Activated T-helper 2 cell treated with anti-CD3 and anti-CD28 coated beads, Interferon-gamma antibody, Interleukin-2, Interleukin-4, amounts not matched to agents 10 μg/mL and 5 μg/mL and 100 μg/mL, durations not matched to agents 14 hours and 24 hours and 36 hours (primary cell): Measurements from ENCODE around the gene PAX7. TPM values are rescaled to one million over a fixed set of nuclear protein-coding genes. Genes with fewer than 3 reads are reported as not detected.
"Not testable (repeated sequence)": the region's sequence is repeated elsewhere in the genome, so short reads cannot be mapped to it uniquely, and the experiment has no call there.

Experiments
- DNase-seq: peaks from one replicate; pipeline ENCODE4 v3.0.0; 2021; ENCODE audit warnings: low spot score
- H3K27ac Mint-ChIP-seq: one replicate; pipeline ENCODE4 v1.8.0; 2021; ENCODE audit warnings: mixed read lengths
- H3K27me3 Mint-ChIP-seq: one replicate; pipeline ENCODE4 v1.8.0; 2021; ENCODE audit warnings: low read depth, mixed read lengths
- H3K36me3 Mint-ChIP-seq: one replicate; pipeline ENCODE4 v1.8.0; 2021; ENCODE audit warnings: low read depth, mixed read lengths
- H3K4me1 Mint-ChIP-seq: one replicate; pipeline ENCODE4 v1.8.0; 2021; ENCODE audit warnings: low read depth, mixed read lengths
- H3K4me3 Mint-ChIP-seq: one replicate; pipeline ENCODE4 v1.8.0; 2021; ENCODE audit warnings: low read depth, mild to moderate bottlenecking, moderate library complexity, mixed read lengths
- H3K9me3 Mint-ChIP-seq: one replicate; pipeline ENCODE4 v1.8.0; 2021; ENCODE audit warnings: mixed read lengths
- intact Hi-C: fragments of 100-400 bp; cut with micrococcal nuclease; formaldehyde crosslinking; loops from one replicate; pipeline ENCODE4 v1.15.1; 2023
- total RNA-seq: library from RNA; stranded (reverse); gene quantifications from 2 replicates; pipeline ENCODE4 v1.2.3, GENCODE V29; 2022

The PAX7 gene
- total RNA-seq, 1 donor from 2014 or later = not detected

DNA sequence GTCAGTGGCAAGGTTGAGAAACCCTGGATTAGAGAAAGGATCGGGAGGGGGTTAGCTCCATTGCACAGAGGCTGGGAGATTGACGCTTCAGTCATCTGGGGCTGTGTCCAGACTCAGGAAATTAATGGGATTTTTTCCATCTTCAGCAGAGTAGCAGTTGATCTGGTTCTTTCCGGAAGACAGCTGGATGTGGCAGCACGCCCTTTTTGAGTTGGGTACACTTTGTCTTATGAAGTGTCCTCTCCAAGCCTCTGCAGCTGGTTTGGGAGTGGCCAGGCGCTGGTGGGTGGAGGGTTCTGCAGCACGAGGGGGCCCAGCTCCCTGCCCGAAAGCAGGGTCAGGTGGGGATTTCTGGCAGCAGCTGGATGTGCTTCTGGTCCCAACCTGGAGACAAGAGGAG is 133.7 kb downstream of the PAX7 start:
- no peak overlapping the region for H3K27ac Mint-ChIP-seq
- H3K27me3 Mint-ChIP-seq = peaks cover 3% of the 10 kb centered on the region
- no peaks in the 10 kb centered on the region for H3K36me3 Mint-ChIP-seq
- H3K4me3 Mint-ChIP-seq = no peak overlapping the region
- intact Hi-C loops = no loop called here
- no peak for DNase-seq
- H3K9me3 Mint-ChIP-seq = no peaks in the 10 kb centered on the region
- H3K4me1 Mint-ChIP-seq = no peaks in the 10 kb centered on the region

DNA sequence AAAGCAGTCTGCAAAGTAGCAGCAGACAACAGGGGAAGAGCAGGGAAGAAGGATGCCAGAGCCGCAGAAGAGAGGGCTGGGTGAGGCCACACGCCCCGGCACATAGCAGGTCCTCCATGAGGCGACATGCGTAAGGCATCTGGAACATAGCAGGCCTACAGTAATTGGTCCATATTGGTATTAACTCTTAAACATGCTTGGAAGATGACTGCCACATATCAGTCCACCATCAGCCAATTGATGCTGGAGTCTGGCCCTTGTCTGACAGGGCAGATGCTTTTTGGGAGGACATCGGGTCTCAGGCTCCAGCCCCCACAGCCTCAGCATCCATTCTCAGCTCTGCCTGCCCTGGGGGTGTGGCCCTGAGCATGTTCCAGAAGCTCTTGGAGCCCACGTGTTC is 135.1 kb downstream of the PAX7 start:
- Mint-ChIP-seq H3K4me1 (no peaks in the 10 kb centered on the region), H3K4me3 (no peak overlapping the region), H3K36me3 (no peaks in the 10 kb centered on the region), H3K27me3 (peaks cover 3% of the 10 kb centered on the region), H3K9me3 (no peaks in the 10 kb centered on the region), H3K27ac (no peak overlapping the region)
- DNase-seq = no peak
- intact Hi-C loops = no loop called here

DNA sequence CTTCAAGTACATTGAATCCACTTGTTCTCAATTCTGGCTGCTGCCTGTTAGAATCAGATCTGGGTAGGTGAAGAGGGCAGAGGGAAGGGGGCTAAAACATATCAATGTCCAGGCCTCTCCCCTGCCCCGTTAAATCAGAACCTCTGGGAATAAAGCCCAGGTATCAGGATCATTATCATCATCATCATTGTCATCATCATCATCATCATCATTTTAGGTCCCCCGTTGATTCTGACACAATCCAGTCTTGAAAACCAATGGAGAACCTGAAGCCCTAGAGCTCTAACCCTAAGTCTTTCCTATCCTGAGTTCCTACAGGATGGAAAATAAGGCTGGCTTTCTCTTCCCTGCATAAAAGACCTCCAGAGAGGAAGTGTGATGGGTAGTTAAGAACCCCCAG is 135.7 kb downstream of the PAX7 start:
- intact Hi-C loops = no loop called here
- Mint-ChIP-seq H3K4me1 (no peaks in the 10 kb centered on the region), H3K27me3 (peaks cover 3% of the 10 kb centered on the region), H3K36me3 (no peaks in the 10 kb centered on the region), H3K4me3 (no peak overlapping the region), H3K27ac (no peak overlapping the region), H3K9me3 (no peaks in the 10 kb centered on the region)
- no peak for DNase-seq

DNA sequence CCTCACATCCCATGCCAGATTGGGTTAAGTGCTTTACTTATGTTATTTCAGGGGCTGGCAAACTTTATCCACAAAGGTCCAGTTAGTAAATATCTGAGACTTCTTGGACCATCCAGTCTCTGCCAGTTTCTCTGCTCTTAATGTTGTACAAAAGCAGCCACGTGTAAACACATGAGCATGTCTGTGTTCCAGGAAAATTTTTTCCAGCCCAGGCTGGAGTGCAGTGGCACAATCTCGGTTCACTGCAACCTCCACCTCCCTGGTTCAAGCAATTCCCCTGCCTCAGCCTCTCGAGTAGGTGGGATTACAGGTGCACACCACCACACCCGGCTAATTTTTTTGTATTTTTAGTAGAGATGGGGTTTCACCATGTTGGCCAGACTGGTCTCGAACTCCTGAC is 136.9 kb downstream of the PAX7 start:
- H3K9me3 Mint-ChIP-seq, H3K27me3 Mint-ChIP-seq, DNase-seq, H3K27ac Mint-ChIP-seq, H3K4me3 Mint-ChIP-seq, H3K4me1 Mint-ChIP-seq, H3K36me3 Mint-ChIP-seq, intact Hi-C loops: not testable (repeated sequence)

DNA sequence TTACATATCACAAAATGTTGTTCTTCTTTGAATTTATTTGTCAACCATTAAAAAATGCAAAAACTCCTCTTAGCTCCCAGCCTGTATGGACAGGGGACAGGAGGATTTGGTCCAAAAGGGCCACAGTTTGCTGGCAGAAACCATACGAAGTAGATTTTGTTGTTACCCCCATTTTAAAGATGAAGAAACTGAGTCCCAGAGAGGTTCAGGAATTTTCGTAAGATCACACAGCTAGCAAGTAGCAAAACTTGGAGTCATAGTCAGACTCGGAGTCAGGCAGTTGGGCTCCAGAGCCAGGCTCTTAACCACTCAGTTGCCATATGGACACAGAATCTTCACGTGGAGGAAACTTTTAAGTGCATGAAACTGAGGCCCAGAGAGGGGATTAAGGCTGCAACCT is 137.4 kb downstream of the PAX7 start:
- H3K27ac Mint-ChIP-seq = no peak overlapping the region
- peaks cover 3% of the 10 kb centered on the region for H3K27me3 Mint-ChIP-seq

GRCh38 chr1:18769140-18769539 is 138.5 kb downstream of the PAX7 start:
- H3K9me3 Mint-ChIP-seq = no peaks in the 10 kb centered on the region

More for the DNA sequence above, 137.4 kb downstream of the PAX7 start:
- no peak for DNase-seq
- no peaks in the 10 kb centered on the region for H3K4me1 Mint-ChIP-seq
- no peaks in the 10 kb centered on the region for H3K9me3 Mint-ChIP-seq
- no peak overlapping the region for H3K4me3 Mint-ChIP-seq
- intact Hi-C loops = no loop called here
- no peaks in the 10 kb centered on the region for H3K36me3 Mint-ChIP-seq

DNA sequence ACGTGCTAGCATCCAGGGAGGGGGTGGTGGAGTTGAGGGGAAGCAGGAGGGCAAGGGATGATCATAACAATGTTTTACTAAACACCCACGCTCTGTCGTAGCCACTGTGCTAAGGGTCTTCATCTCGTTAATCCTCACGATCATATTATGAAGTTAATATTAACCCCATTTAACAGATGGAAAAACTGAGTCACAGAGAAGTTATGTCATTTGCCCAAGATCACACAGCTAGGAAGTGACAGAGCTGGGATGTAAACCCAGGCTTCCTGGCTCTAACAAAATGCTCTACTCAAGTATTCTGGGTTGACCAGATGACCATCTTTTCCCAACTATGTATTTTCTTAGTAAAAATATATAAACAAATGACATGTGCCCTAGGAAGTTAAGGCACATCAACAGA is 140.2 kb downstream of the PAX7 start:
- Mint-ChIP-seq H3K4me3 (no peak overlapping the region), H3K36me3 (no peaks in the 10 kb centered on the region), H3K4me1 (no peaks in the 10 kb centered on the region), H3K27me3 (peaks cover 5% of the 10 kb centered on the region), H3K9me3 (no peaks in the 10 kb centered on the region), H3K27ac (no peak overlapping the region)
- intact Hi-C loops = no loop called here
- no peak for DNase-seq

More at GRCh38 chr1:18769140-18769539, 138.5 kb downstream of the PAX7 start:
- Mint-ChIP-seq H3K4me3 (no peak overlapping the region), H3K27ac (no peak overlapping the region), H3K27me3 (peaks cover 7% of the 10 kb centered on the region), H3K4me1 (no peaks in the 10 kb centered on the region), H3K36me3 (no peaks in the 10 kb centered on the region)
- no peak for DNase-seq
- intact Hi-C loops = no loop called here

DNA sequence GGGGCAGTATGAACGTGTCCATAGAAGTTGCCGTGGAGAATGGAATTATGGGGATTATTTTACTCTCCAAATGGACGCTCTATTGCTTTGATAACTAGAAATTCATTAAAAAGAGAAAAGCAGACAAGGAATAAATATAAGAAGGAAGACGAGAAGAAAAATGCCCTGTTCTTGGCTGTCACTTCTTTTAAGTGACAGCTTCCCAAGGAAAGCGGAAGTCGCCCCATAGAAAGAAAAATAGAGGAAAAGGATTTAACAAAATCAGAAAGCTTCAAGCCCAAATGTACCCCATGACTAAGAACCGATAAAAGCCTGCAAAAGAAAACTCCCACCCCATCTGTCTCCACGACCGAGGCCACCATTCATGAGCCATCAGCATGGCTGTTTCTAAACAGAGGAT is 143.1 kb downstream of the PAX7 start:
- peaks cover 5% of the 10 kb centered on the region for H3K27me3 Mint-ChIP-seq
- H3K4me1 Mint-ChIP-seq = no peaks in the 10 kb centered on the region
- DNase-seq = no peak
- intact Hi-C loops = no loop called here
- no peak overlapping the region for H3K4me3 Mint-ChIP-seq
- no peaks in the 10 kb centered on the region for H3K9me3 Mint-ChIP-seq
- H3K36me3 Mint-ChIP-seq = no peaks in the 10 kb centered on the region
- no peak overlapping the region for H3K27ac Mint-ChIP-seq

DNA sequence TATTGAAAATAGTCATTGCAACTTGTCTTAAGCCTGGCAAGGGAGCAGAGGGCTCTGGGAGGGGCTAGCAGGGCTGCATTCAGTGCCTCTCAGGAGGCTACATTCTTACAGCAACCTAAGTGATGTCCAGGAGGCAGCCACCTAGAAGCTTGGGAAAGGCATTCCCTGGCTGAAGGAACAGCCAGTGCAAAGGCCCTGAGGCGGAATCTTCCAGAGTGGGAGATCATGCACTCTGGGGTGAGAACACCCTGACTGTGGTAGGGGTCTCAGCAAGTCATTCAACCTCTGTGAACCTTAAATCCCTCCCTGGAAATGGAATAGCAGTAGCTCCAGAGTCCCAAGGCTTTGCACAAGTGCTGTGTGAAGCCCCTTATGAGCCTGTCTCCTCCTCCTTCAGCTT is 144.7 kb downstream of the PAX7 start:
- H3K4me3 Mint-ChIP-seq = no peak overlapping the region

DNA sequence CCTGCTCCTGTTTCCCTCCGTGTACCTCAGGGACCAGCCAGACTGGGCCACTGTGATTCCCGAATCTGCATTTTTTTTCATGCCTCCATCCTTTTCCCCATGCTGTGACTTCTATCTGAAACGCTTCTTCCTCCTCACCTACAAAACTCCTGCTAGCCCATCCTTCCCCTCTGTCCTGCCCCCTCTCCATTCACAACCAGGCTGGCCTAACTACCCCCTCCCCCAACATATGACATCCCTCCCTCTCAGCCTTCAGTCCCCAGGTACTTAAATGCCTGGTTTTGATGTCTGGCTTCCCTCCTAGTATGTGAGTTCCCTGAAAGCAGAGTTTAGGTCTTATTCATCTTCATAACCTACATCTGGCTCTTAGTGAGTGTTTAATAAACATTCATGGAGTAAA is 146.1 kb downstream of the PAX7 start:
- H3K9me3 Mint-ChIP-seq = no peaks in the 10 kb centered on the region
- intact Hi-C loops = no loop called here
- no peaks in the 10 kb centered on the region for H3K36me3 Mint-ChIP-seq
- H3K4me1 Mint-ChIP-seq = no peaks in the 10 kb centered on the region
- peaks cover 9% of the 10 kb centered on the region for H3K27me3 Mint-ChIP-seq
- no peak overlapping the region for H3K4me3 Mint-ChIP-seq
- H3K27ac Mint-ChIP-seq = no peak overlapping the region
- DNase-seq = no peak

More for the DNA sequence above, 144.7 kb downstream of the PAX7 start:
- DNase-seq = no peak
- no peak overlapping the region for H3K27ac Mint-ChIP-seq
- no peaks in the 10 kb centered on the region for H3K4me1 Mint-ChIP-seq
- no peaks in the 10 kb centered on the region for H3K9me3 Mint-ChIP-seq
- H3K27me3 Mint-ChIP-seq = peaks cover 8% of the 10 kb centered on the region
- H3K36me3 Mint-ChIP-seq = no peaks in the 10 kb centered on the region
- intact Hi-C loops = no loop called here

GRCh38 chr1:18778437-18778836 is 147.8 kb downstream of the PAX7 start:
- no peak for DNase-seq
- intact Hi-C loops = no loop called here
- Mint-ChIP-seq H3K4me1 (no peaks in the 10 kb centered on the region), H3K9me3 (no peaks in the 10 kb centered on the region), H3K27me3 (peaks cover 9% of the 10 kb centered on the region), H3K4me3 (no peak overlapping the region), H3K27ac (no peak overlapping the region), H3K36me3 (no peaks in the 10 kb centered on the region)

GRCh38 chr1:18781031-18781430 is 150.4 kb downstream of the PAX7 start:
- no peak overlapping the region for H3K27ac Mint-ChIP-seq
- no peaks in the 10 kb centered on the region for H3K4me1 Mint-ChIP-seq
- peaks cover 15% of the 10 kb centered on the region for H3K27me3 Mint-ChIP-seq
- H3K4me3 Mint-ChIP-seq = no peak overlapping the region
- intact Hi-C loops = no loop called here
- H3K36me3 Mint-ChIP-seq = no peaks in the 10 kb centered on the region
- DNase-seq = no peak
- no peaks in the 10 kb centered on the region for H3K9me3 Mint-ChIP-seq

DNA sequence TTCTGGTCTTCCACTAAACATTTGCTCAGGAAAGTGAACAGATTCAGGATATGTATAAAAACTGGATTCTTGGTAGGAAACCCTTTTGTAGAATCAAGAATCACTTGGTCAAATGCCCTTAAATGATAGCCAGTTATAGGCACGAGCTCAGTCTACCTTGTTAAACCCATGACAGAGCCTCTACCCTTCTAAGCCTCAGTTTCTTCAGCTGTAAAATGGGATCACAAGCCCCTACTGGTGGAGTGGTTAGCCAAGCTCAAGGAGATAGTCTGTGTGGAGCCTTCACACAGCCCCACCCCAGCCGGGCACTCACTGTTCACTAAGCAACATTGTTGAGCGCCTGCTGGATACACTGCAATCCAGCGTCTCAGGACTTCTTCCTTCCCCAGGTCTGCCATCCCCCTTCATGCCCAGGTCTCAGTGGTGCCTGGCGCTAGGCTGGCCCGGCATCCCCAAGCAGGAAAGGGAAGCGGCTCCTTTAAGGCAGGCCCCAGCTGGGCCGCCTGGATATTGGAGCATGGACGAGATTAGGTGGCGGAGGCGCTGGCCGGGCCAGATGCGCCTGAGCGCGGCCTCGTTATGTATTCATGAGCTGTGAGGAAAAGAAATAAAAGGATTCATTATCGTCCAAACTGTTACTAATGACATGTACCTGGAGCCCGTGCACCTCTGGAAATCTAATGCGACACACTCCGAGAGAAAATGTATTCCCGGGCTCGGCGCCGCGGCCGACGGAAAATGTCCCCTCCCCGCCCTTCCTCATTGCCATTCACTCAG is 153.2 kb downstream of the PAX7 start:
- no peaks in the 10 kb centered on the region for H3K4me1 Mint-ChIP-seq
- no peak for DNase-seq
- no peak overlapping the region for H3K27ac Mint-ChIP-seq
- no peaks in the 10 kb centered on the region for H3K36me3 Mint-ChIP-seq
- no peaks in the 10 kb centered on the region for H3K9me3 Mint-ChIP-seq
- no peak overlapping the region for H3K4me3 Mint-ChIP-seq
- H3K27me3 Mint-ChIP-seq = peaks cover 22% of the 10 kb centered on the region
- intact Hi-C loops = no loop called here

DNA sequence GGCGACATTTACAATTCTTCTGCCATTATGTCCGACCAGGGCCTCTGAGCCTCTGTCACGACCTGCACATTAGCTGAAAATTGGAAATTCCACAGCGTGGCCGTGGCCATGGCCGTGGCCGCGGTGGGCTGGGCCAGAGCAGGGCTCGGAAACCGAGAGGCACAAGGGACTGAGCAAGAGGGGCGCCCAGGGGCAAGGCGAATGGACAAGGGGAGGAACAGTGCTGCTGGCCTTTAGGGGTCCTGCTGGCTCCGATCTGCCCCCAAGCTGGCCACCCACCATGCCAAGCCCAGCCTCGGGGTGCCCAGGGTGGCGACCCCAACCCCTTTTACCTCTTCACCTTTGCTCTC is 153.8 kb downstream of the PAX7 start:
- Mint-ChIP-seq H3K27me3 (peaks cover 21% of the 10 kb centered on the region), H3K4me3 (no peak overlapping the region)

More for the DNA sequence above, 153.8 kb downstream of the PAX7 start:
- Mint-ChIP-seq H3K36me3 (no peaks in the 10 kb centered on the region), H3K9me3 (no peaks in the 10 kb centered on the region), H3K27ac (no peak overlapping the region), H3K4me1 (no peaks in the 10 kb centered on the region)
- no peak for DNase-seq
- intact Hi-C loops = no loop called here
